GM04503 (cell line): Measurements from ENCODE around the gene GART.

Experiments used
- DNase-seq: peaks from one replicate; pipeline ENCODE4 v3.0.0-alpha.2; 2012; ENCODE audit warnings: low read depth

Gene GART

GRCh38 chr21:33461538-33462250, 80.2 kb downstream of the GART start:
- no peak for DNase-seq

GRCh38 chr21:33458861-33459260, 83.1 kb downstream of the GART start:
- no peak for DNase-seq

GRCh38 chr21:33455686-33456446, 86.1 kb downstream of the GART start:
- DNase-seq: no peak
